CD4-positive, alpha-beta T cell (primary cell): Measurements from ENCODE around the gene TLL2. TPM values are rescaled to one million over a fixed set of nuclear protein-coding genes. Genes with fewer than 3 reads are reported as not detected.

Experiments used
- ATAC-seq: fragments of 200-7000 bp; cut with Tn5 transposase; one replicate; pipeline ENCODE4 v1.10.0; 2022; ENCODE audit warnings: mild to moderate bottlenecking; ENCODE audit not compliant: poor library complexity
- CTCF ChIA-PET: fragments of 350-600 bp; sonication (Branson Sonifier 250); formaldehyde crosslinking; loops from one replicate; lab custom pipeline; 2021; ENCODE audit warnings: antibody characterized with exemption, inconsistent platforms; lab: Charles Lee
- POLR2A ChIA-PET: fragments of 350-600 bp; sonication (Branson Sonifier 250); formaldehyde crosslinking; loops from one replicate; lab custom pipeline; 2021; ENCODE audit warnings: antibody characterized with exemption, inconsistent platforms; lab: Charles Lee
- DNase-seq, 14 experiments: peaks; one replicate each; pipeline ENCODE4 v3.0.0-alpha.2; 2013 to 2020; ENCODE audit warnings: mixed read lengths in 2 of 14
- H3K27ac ChIP-seq, 2 donors: one replicate each; pipeline versions ENCODE4 v1.5.1 to v1.7.0; 2013; ENCODE audit warnings: low read length in 2 of 2, low read depth in 1 of 2, mild to moderate bottlenecking in 1 of 2
- H3K27me3 ChIP-seq, 2 experiments: 1 replicate in 1 of 2; 2 replicates in 1 of 2; pipeline versions ENCODE4 v1.6.1 to v1.7.0; 2013; ENCODE audit warnings: low read length in 2 of 2, control low read depth in 1 of 2, mild to moderate bottlenecking in 1 of 2, moderate library complexity in 1 of 2; ENCODE audit not compliant: insufficient read depth in 2 of 2, control insufficient read depth in 1 of 2
- H3K36me3 ChIP-seq: one replicate; pipeline ENCODE4 v1.6.1; 2013; ENCODE audit warnings: low read length, control low read depth; ENCODE audit not compliant: insufficient read depth
- H3K4me1 ChIP-seq: one replicate; pipeline ENCODE4 v1.6.1; 2013; ENCODE audit warnings: low read length, control low read depth; ENCODE audit not compliant: insufficient read depth
- H3K4me3 ChIP-seq: one replicate; pipeline ENCODE4 v1.5.1; 2013; ENCODE audit warnings: mild to moderate bottlenecking, low read length, moderate library complexity
- H3K9me3 ChIP-seq, 2 experiments: 1 replicate in 1 of 2; 2 replicates in 1 of 2; pipeline versions ENCODE4 v1.6.1 to v1.7.0; 2013; ENCODE audit warnings: low read length in 2 of 2, mild to moderate bottlenecking in 2 of 2, control low read depth in 1 of 2, moderate library complexity in 1 of 2; ENCODE audit not compliant: control insufficient read depth in 1 of 2, insufficient read depth in 1 of 2
- H3K27ac Mint-ChIP-seq: one replicate; pipeline ENCODE4 v1.8.0; 2020; ENCODE audit warnings: mixed read lengths
- H3K27me3 Mint-ChIP-seq: one replicate; pipeline ENCODE4 v1.8.0; 2021; ENCODE audit warnings: mixed read lengths
- H3K36me3 Mint-ChIP-seq: one replicate; pipeline ENCODE4 v1.8.0; 2021; ENCODE audit warnings: low read depth, mixed read lengths
- H3K4me1 Mint-ChIP-seq: one replicate; pipeline ENCODE4 v1.8.0; 2021; ENCODE audit warnings: low read depth, mixed read lengths
- H3K4me3 Mint-ChIP-seq: one replicate; pipeline ENCODE4 v1.8.0; 2020; ENCODE audit warnings: mild to moderate bottlenecking, mixed read lengths
- H3K9me3 Mint-ChIP-seq: one replicate; pipeline ENCODE4 v1.8.0; 2020; ENCODE audit warnings: mixed read lengths
- intact Hi-C, 2 experiments: fragments of 100-400 bp; cut with DNase I in 1 of 2; cut with micrococcal nuclease in 1 of 2; formaldehyde crosslinking; loops; one replicate each; pipeline versions ENCODE4 v1.15.1 to v1.9.0; 2023 to 2025; cut with DNase I, micrococcal nuclease
- total RNA-seq, 174 experiments: library from RNA in 2 of 174; stranded (reverse) in 2 of 174; gene quantifications; one replicate each; pipeline ENCODE4 v1.2.3 and lab custom pipeline; 2021 to 2026
- TF ChIP-seq, protein P1 (sequence below): fragments of 200-600 bp; IDR thresholded peaks from one replicate; pipeline ENCODE4 v1.8.0; 2022; ENCODE audit warnings: antibody characterized with exemption, mild to moderate bottlenecking

The TLL2 gene
- total RNA-seq, 2 experiments from 2014 or later = not detected

DNA sequence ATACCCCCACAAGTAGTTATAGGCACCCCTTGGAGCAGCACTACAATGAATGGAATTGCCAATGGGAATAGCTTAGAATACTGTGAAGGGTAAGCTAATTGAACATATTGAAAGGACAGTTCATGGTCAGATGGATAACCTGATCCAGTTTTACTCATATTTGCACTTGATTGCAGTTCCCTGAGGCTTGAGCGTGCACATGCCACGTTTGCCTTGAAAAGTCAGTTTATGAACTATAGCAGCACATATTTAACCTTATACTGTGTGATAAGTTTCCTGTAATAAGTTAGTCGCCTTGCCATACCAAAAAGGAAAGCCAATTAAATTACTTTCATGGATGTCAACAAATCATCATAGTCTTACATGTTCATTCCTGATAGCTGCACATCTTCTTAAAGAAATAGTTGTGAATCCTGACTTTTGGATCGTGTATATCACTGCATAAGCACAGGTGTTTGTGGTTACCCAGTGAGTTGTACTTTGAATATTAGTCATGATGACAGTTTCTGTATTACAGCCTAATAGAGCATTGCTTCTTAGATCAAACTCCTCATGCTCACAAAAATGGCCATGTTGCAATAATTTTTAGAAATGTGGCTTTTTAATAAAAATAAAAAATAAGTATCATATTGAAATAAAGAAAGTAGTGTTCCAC lies 187.9 kb downstream of the TLL2 start:
- Mint-ChIP-seq H3K36me3 (no peaks in the 10 kb centered on the region), H3K27me3 (peaks cover 14% of the 10 kb centered on the region), H3K27ac (no peak overlapping the region), H3K9me3 (no peaks in the 10 kb centered on the region), H3K4me3 (no peak overlapping the region), H3K4me1 (peaks cover 4% of the 10 kb centered on the region)
- peaks cover 0 to 3% of the 10 kb centered on the region in 2 experiments for H3K27me3 ChIP-seq
- no peak for DNase-seq
- TF ChIP-seq, protein P1, sequence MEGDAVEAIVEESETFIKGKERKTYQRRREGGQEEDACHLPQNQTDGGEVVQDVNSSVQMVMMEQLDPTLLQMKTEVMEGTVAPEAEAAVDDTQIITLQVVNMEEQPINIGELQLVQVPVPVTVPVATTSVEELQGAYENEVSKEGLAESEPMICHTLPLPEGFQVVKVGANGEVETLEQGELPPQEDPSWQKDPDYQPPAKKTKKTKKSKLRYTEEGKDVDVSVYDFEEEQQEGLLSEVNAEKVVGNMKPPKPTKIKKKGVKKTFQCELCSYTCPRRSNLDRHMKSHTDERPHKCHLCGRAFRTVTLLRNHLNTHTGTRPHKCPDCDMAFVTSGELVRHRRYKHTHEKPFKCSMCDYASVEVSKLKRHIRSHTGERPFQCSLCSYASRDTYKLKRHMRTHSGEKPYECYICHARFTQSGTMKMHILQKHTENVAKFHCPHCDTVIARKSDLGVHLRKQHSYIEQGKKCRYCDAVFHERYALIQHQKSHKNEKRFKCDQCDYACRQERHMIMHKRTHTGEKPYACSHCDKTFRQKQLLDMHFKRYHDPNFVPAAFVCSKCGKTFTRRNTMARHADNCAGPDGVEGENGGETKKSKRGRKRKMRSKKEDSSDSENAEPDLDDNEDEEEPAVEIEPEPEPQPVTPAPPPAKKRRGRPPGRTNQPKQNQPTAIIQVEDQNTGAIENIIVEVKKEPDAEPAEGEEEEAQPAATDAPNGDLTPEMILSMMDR = no peak
- no peaks in the 10 kb centered on the region for H3K36me3 ChIP-seq
- H3K4me1 ChIP-seq = no peaks in the 10 kb centered on the region
- ChIA-PET POLR2A (no interaction called here), CTCF (no interaction called here)
- intact Hi-C loops = no loop called here
- no peak for ATAC-seq
- H3K9me3 ChIP-seq = no peaks in the 10 kb centered on the region
- no peak overlapping the region for H3K4me3 ChIP-seq
- H3K27ac ChIP-seq = no peak overlapping the region

DNA sequence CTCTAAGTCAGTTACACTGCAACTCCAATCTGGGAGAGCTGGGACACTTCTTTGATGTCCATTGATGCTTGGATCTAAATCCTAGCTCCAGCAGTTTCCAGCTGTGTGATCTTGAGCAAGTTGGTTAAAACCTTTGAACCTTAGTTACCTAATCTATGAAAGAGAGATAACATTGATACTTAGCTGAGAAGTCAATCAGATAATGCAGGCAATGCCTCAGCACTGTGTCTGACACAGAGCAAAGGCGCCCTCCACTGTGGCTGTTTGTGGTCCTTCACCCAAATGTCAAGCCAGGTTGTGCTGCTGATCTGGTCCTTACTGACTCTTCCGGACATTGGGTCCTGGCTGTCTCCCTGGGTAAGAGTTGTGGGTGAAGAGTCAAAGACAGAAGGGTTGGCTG lies 189.3 kb downstream of the TLL2 start:
- ATAC-seq (no peak), DNase-seq (no peak)
- no peak overlapping the region for H3K4me3 Mint-ChIP-seq
- CTCF ChIA-PET = no interaction called here
- H3K27me3 ChIP-seq = peaks cover 0 to 5% of the 10 kb centered on the region in 2 experiments
- H3K27me3 Mint-ChIP-seq = peaks cover 24% of the 10 kb centered on the region
- H3K36me3 Mint-ChIP-seq = no peaks in the 10 kb centered on the region
- H3K9me3 Mint-ChIP-seq = no peaks in the 10 kb centered on the region
- no peak overlapping the region for H3K4me3 ChIP-seq
- TF ChIP-seq, protein P1 = no peak
- H3K4me1 ChIP-seq = no peaks in the 10 kb centered on the region
- H3K9me3 ChIP-seq = no peaks in the 10 kb centered on the region
- peaks cover 4% of the 10 kb centered on the region for H3K4me1 Mint-ChIP-seq
- POLR2A ChIA-PET = no interaction called here
- no peaks in the 10 kb centered on the region for H3K36me3 ChIP-seq
- no peak overlapping the region for H3K27ac ChIP-seq
- no peak overlapping the region for H3K27ac Mint-ChIP-seq
- intact Hi-C loops = no loop called here

DNA sequence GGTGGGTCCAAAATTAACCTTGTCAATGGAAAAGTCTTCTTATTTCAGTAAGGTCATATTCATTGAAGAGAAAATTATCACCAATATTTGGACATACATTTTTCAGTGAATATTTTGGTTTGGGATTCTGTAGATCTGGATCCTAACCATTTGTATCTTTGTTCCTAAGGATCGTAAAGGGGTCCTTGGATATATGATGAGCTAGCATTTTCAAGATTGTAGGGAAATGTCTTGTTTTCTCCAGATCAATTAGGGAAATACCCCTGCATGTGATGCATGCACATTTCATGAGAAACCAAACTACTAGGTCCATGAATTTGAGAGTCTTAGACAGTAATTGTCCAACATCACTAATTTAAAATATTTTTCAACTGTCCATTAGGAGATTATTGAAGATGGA lies 191.5 kb downstream of the TLL2 start:
- DNase-seq (no peak), ATAC-seq (no peak)
- Histone ChIP-seq H3K4me3 (no peak overlapping the region), H3K4me1 (no peaks in the 10 kb centered on the region), H3K9me3 (no peaks in the 10 kb centered on the region), H3K27ac (no peak overlapping the region), H3K27me3 (peaks cover 0 to 5% of the 10 kb centered on the region in 2 experiments), H3K36me3 (no peaks in the 10 kb centered on the region)
- intact Hi-C loops = no loop called here
- peaks cover 27% of the 10 kb centered on the region for H3K27me3 Mint-ChIP-seq
- POLR2A ChIA-PET = interaction anchor here (1.2 kb wide), 1 partner anchor 10 kb away, joined by 3 read pairs; no protein-coding TSS in a partner anchor
- no peak overlapping the region for H3K27ac Mint-ChIP-seq
- TF ChIP-seq, protein P1 = no peak
- H3K4me3 Mint-ChIP-seq = no peak overlapping the region
- CTCF ChIA-PET = no interaction called here
- H3K4me1 Mint-ChIP-seq = no peaks in the 10 kb centered on the region
- H3K36me3 Mint-ChIP-seq = no peaks in the 10 kb centered on the region
- no peaks in the 10 kb centered on the region for H3K9me3 Mint-ChIP-seq
